SKM-1 (cell line): ENCODE measurements around the gene CDH12.
"Not testable (repeated sequence)": the region's sequence is repeated elsewhere in the genome, so short reads cannot be mapped to it uniquely, and the experiment has no call there.

Experiments
- DNase-seq: peaks from one replicate; lab custom pipeline; 2025; ENCODE audit not compliant: unreplicated experiment; lab: John Stamatoyannopoulos, UW

CDH12 gene

DNA sequence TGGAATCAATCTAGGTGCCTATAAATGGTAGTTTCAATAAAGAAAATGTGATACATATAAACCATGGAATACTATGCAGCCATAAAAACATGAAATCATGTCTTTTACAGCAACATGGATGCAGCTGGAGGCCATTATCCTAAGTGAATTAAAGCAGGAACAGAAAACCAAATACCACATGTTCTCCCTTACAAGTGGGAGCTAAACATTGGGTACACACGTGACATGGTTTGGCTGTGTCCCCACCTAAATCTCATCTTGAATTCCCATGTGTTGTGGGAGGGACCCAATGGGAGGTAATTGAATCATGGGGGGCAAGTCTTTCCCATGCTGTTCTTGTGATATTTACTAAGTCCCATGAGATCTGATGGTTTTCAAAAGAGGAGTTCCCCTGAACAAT, 78.9 kb downstream of the CDH12 start:
- DNase-seq, result not testable (repeated sequence)

DNA sequence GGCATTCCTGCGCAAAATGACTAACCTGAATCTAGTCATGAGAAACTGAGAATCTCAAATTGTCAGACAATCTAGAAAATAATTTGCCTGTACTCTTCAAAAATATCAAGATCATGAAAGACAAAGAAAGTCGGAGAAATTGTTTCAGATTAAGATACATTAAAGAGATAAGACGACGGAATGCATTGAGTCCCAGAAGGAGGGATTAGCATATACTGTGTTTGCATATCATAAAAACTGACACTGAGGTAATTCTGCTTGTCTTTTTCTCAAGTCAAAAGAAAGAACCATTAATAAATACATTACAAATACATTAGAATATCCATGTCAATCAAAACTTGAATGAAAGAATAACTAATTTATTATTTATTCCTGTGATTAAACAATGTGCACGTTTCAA, 88.4 kb downstream of the CDH12 start:
- DNase-seq, result no peak

DNA sequence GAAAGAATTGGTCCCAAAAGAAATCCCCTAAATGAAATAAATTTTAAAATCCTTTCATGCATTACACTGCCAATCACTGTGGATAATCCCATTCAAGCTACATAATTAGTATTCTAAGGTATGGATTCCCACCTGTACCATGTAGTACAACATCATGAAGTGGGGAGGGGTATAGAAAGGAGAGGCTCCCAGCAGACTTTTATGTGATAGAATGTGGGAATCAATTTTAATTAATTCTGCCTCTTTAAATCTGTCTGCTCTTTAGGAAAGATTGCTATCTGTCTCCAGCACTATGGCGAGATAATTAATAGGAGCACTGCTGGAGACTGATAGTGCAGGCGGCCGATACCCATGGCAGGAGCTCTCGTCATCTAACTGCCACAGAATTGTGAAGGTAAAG, 95.4 kb downstream of the CDH12 start:
- no peak for DNase-seq

DNA sequence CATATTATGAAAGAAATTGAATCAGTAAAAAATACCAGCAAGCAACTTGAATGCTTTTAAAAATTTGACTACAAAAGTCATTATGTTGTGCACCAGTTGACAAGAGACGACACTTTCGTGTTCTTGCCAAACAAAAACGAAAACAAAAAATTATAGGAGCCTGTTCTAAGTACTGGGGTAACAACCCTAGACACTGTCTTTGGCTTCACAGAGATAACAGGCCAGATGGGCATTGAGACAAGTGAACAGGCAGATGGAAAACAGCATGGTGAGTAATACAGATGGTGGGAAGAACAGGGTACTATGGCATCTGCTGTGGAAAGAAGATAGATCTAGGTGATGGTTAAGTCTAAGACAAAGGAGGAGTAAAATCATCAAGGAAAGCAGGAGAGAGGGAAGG, 99.0 kb downstream of the CDH12 start:
- DNase-seq, result no peak

DNA sequence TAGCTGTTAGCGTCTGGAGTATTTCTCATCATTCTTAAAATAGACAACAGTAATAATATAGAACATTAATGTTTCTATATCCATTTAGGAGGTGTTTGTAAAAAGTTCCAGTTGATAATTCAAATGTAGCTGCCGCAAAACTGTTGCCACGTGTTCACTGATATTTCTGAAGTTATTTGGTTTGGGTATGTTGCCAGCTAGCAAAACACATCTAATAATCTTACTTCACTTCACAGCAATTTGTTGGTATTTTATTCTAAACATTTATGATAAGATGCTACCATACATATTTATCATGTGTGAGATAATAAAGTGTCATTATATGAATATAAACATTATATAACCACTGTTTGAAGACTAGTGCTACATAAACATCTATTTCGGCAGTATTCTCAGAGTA, 101.6 kb downstream of the CDH12 start:
- DNase-seq, result no peak

DNA sequence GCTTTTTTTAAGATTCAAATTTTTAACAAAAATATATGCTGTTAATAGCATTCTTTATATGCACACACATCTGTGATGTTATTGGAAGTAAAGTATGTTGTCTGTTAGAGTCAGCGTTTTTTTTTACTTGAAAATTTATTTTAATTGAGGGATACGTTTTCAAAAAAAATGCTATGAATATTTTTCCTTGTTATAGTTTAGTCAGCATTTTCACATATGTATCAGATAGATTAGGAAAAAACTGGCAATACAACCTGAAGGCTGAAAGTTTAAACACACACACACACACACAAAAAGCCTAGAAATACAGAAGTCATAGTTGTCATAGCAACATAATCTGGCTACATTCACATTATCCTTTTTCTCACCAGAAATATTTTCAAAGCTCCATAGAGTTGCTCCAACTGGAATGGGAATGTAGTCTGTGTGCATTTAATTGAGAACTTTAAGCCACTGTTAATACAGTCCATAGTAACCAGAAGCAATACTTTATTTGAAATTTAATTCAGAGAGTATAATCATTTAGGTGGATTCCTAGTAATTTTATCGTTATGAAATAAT, 116.6 kb downstream of the CDH12 start:
- DNase-seq, result no peak

DNA sequence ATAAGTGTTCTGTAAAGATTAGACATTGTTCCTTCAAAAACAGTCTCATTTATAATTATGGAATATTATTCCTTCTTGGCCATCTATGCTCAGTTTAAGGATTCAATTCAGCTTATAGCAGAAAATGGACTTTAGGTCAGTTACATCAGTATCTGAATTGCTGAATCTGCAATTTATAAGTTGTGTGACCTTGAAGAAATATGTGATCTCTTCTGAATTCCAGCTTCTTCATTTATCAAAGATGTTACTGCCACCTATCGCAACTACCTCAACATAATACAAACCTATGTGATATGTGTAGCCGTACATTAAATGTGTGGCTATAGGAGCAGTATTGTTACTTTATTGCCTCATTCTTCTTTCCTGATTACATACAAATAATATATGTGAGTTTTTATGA, 118.2 kb downstream of the CDH12 start:
- DNase-seq, result no peak

DNA sequence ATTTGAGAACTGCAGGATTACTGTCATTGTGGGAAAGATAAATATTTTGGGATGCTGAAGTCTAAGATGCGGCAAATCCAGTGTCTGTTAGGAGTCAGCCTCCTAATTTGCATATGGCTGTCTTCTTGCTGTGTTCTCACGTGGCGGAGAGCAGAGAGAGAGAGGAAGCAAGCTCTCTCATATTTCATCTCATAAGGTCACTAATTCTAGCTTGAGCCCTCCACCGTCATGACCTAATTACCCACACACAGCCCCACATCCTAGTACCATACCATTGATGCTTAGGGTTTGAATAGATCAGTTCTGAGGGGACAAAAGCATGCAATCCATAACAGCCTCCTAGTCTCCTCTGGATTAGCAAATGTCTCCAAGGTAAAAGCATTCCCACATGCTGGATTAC, 124.5 kb downstream of the CDH12 start:
- DNase-seq, result no peak

DNA sequence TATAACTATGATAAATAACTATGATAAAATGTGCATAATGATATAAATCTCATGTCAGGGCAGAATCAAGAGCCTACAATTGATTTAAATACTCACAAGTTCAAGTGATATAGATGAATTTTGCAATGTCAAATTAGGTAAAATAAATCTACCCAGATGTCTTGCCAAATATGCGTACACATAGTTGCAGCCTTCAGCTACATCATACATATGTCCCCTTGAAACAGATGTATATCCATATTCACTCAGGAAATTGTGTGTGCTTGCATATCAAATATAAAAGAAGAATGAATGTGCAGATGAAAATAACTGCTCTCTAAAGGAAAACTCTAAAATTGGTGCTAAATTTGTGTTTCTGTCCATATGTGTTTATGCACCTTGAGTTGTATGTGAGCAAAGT, 130.7 kb downstream of the CDH12 start:
- no peak for DNase-seq

DNA sequence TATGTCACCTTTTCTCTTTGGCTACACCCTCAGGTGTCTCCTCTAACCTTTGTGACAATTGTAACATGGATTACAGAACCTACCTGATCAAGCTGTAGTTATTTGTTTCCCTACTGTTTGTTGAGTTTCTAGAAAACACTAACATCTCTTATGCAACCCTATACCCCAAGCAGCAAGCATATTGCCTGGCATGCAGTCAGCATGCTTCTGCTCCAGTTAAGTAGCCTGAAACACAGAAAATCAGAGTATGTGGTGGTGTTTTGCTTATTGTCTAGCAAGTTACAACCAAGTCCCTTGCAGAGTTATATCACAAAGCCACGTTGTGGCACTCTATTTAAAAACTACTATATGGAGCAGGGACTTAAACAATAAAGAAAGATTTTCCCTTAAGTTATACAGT, 131.1 kb downstream of the CDH12 start:
- no peak for DNase-seq

DNA sequence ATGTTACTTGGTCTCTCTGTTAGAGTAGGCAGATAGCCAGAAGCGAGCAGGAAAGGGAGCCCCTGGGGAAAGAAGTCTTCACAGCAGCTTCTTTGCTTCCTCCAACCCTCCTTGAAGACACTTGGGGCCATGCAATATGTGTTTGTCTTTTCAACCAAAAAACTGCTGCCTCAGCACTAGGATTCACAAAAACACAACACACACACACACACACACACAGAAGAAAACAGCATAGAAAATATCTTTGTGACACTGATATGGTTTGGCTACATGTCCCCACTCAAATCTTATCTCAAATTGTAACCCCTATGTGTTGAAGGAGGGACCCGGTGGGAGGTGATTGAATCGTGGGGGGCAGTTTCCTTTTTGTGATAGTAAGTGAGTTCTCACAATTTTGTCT, 133.3 kb downstream of the CDH12 start:
- DNase-seq, result no peak

DNA sequence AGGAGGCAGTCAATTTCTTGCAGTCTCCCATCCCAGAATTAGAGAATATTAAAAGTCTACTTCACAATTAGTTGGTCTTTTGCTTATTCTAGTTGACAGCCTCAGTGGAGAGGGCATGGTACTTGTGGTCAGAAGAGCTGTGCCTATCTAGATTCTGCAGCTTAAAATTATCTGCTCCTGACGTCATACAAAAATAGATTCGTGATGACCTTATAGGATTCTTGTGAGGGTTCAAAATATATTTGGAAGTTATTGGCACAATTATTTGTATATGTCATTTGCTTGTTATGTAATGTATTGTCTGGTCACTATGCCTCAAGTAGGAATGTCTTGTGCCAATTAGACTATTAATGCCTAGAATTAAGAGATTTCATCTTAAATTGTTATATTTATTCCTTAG, 142.5 kb downstream of the CDH12 start:
- DNase-seq, result no peak

DNA sequence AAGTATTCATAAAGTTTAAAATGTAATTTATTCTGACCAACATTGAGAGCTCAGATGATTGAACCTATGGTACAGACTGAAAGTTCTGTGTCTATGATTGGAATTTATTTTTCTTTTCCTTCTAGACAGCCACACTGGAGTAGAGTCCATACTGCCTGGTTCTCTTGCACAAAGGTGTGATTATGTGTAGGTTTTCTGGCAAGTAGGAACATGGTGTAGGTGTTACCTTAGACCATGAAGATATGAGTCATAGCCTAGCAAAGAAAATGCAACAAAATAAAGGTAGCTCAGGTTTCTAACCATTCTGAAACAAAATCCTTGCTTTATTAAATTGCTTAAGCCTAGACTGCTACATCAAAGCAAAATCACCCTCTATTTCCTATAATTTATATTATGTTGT, 143.4 kb downstream of the CDH12 start:
- DNase-seq, result no peak

DNA sequence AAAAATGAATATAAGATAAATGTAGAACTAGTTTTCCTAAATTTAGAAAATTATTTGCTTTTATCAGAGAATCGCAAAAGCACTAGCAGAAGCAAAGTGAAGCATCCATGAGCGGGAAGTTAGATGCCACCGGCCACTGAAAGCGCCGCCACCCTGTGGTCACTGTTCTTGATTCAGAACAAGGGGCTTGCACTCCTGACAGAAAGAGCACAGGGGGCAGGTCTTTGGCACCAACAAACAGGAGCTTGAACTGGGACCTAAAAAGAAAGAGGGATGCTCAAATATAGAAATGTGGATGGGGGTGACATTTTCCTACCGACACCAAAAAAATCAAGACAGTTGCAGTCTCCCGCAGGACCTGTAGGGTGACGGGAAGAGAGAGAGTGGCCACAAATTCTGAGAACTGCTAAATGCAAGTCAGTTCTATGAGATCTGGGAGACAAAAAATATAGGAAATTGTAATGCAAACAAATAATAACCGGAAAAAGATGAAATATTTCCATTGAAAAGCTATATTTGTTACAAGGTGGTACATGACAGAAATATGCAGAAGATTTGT, 144.3 kb downstream of the CDH12 start:
- DNase-seq, result no peak

DNA sequence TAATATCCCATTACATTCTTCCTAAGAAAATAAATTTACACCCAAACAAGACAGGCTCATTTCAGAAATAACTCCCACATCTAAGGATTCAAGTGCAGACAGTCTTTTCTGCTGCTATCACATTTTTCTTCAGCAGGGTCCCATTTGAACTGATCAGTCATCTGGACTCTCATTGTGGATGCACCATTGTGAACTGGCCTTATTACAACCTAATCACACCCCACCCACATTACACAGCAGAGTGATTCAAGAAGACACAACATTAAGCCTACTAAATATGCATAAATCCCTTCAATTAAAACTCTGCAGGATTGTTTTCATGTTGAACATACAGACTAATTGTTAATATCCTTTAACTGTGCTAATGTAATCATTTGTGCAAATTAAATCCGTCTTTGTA, 146.2 kb downstream of the CDH12 start:
- DNase-seq, result no peak

DNA sequence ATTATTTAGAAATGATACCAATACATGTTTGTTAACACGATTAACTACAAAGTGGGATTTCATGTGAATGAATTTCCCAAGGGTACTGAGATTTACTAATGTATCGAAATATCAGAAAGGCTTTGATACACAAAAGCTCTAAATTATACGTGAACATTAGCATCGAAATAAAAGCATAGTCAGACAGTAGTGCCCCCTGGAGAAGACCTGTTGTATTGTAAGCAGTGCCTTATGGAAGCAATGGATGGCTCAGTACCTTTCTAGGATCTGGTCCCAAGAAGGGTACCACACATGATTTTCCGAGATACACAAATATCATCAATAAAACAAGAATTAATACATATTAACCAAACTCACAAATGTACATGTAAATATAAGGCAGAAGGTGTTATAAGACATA, 153.8 kb downstream of the CDH12 start:
- DNase-seq, result no peak

DNA sequence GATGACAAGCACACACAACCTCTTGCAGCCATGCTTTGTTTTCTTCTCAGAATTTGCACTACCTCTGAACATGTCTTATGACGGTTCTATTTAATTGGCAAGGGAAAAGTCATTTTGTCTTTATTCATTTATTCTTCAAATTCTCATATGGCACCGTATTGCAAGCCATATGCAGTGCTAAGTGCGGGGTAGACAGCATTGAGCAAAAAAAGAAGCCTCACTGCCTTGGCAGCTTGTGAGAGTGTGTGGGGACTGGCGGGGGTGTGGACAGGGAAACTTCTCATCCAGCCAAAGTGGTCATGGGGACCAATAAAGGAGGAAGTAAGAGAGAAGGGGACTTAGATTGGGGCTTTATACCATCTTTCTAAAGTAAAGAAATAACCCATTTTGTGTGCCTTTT, 160.0 kb downstream of the CDH12 start:
- no peak for DNase-seq

DNA sequence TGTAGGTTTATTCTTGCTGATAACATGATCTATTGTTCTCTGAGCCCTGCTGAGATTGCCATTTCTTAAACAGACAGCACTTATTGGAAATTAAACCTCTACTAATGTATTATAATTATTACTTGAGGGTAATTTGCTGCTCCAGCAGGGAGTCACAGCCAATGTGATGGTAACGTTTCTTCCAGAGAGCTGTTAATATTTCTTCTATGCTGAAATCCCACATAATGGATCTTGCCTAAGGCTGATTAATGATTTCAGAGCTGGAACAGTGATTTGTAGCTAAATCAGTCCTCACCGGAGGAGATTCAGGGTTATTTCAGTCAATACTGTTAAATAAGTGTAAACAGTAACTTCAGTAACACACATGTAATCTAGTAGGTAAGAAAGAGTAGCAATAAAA, 170.1 kb downstream of the CDH12 start:
- no peak for DNase-seq

DNA sequence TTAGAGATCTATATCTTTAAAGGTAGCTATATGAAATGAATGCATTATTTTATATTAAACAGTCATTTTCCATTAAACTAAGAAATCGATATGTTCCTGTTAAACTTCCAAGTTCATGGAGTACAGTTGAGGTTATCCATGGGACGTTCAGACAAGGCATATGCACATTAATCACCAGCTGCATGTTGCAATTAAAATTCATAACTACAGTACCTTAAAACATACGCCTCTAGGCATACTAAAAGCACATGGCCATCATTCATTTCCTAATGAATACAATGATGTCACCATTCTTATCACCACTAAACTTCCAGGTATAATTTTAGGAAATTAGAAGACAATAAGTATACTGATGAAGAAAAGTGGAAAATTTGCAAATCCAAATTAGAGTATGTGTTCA, 174.3 kb downstream of the CDH12 start:
- DNase-seq, result no peak

DNA sequence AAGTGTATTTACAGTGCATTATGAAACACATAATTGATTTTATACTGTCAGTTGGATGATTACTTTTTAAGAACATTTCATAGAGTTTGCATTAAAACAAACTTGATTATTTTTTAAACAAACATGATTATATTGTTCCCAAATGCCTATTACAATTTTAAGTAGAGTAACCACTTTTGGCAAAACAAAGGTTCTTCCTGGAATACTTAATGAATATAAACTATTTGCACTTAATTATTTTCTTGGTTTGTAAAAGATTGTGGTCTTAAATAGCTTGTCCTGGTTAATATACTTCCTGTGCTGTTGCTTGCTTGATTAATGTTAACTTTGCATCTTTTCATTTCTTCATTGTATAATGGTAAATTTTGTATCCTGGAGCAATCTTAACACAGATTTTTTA, 180.0 kb downstream of the CDH12 start:
- DNase-seq, result no peak

DNA sequence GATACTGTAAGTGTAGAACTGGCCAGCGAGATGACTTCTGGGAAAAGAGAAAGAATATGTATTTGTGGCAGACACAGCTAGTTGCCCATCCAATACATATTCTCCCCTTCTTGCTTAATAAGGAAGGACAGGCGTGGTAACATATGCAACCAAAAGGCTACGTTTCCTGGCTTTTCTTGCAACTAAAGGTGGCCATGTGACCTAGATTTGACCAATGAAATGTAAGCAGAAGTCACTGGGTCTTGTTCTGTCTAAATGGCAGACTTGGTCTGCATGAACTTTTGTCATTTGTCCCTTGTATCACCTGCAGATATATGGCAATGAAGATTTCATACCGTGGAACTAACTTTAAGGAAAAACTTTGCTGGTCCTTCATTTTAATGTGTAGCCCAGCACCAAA, 183.8 kb downstream of the CDH12 start:
- DNase-seq, result no peak

DNA sequence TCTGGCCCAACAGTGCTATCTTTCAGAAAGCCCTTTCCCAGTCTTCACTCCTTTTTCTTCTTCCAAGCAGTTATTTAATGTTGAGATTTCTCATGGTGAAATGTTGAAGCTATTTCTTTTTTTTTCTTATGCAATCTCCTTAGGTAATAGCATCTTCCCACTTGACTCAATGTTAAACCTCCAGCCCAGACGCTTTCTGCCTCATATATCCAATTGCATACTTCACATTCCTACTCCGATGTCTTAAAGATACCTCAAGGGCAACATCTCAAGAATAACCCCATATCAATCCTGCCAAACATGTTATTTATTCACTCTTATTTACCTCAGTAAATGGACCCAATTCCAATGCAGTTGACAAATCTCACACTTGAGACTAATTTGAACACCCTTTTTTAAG, 187.3 kb downstream of the CDH12 start:
- no peak for DNase-seq

DNA sequence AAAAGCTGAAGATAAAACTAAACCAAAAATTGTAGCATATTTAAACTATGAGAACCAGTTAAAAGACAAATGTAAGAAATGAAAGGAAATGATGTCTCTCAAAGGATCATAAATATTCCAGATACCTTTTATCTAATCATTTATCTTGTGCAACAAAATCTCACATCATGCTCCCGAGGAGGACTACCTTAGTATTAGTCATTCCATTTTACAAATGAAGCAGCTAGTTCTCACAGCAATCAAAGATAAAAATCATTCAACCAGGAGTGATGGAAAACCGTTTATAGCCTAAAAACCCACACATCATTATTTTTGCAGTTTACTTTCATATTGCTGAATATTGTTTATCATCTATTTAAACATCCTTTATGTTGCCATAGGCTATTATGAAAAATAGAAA, 190.0 kb downstream of the CDH12 start:
- no peak for DNase-seq

DNA sequence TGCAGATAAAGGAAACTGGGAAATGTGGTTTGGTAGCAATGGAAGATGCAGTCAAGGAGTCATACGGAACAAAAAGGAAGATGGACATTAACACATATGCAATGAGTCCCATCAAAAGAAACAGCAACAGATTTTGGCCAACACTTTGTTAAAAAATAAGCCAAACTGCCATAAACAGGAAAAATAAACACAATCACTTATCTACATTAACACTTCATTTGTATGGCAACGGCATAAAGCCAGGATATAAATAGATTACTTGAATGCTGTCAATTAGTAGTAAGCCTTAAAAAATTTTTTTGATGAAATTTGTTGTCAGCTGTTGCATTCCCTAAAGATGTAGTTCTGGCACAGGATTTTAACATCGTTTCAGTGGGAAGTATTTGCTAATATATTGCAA, 190.8 kb downstream of the CDH12 start:
- no peak for DNase-seq
